NCI-H2029 treated with DMSO at 0.1 percent for 48 hours (cell line): ENCODE data around the gene CHKB.
"Not testable (repeated sequence)": the region's sequence is repeated elsewhere in the genome, so short reads cannot be mapped to it uniquely, and the experiment has no call there.

Experiments
- DNase-seq: peaks from one replicate; lab custom pipeline; 2025; lab: John Stamatoyannopoulos, UW

The CHKB gene

DNA sequence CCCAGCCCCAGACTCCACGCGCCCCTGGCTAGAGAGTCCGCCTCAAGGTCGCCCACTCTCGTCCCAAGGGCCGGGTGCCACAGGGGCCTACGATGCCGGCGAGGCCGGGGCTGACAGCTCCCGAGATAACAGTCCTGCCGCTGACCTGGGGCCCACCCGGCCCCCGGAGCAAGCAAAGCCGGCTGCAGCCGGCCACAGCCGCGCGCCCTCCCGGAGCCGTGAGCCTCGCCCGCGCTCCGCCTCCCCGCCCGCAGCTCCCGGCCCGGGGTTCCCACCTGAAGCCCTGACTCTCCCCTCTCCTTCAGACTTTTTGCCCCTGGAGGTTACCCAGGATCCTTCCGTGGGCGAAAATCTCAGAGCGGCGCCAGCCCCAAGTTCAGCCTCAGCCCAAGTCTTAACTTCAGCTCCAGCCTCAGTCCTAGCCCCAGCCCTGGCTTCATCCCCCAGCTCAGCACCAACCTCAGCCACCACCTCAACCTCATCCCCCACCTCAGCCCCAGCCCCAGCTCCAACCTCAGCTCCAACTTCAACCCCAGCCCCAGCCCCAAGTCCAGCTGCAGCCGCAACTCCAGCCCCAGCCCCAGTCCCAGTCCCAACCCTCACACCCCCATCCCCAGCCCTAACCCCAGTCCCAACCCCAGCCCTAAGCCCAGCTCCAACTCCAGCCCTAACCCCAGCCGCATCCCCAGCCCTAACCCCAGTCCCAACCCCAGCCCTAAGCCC, 35.2 kb downstream of the CHKB start:
- no peak for DNase-seq

DNA sequence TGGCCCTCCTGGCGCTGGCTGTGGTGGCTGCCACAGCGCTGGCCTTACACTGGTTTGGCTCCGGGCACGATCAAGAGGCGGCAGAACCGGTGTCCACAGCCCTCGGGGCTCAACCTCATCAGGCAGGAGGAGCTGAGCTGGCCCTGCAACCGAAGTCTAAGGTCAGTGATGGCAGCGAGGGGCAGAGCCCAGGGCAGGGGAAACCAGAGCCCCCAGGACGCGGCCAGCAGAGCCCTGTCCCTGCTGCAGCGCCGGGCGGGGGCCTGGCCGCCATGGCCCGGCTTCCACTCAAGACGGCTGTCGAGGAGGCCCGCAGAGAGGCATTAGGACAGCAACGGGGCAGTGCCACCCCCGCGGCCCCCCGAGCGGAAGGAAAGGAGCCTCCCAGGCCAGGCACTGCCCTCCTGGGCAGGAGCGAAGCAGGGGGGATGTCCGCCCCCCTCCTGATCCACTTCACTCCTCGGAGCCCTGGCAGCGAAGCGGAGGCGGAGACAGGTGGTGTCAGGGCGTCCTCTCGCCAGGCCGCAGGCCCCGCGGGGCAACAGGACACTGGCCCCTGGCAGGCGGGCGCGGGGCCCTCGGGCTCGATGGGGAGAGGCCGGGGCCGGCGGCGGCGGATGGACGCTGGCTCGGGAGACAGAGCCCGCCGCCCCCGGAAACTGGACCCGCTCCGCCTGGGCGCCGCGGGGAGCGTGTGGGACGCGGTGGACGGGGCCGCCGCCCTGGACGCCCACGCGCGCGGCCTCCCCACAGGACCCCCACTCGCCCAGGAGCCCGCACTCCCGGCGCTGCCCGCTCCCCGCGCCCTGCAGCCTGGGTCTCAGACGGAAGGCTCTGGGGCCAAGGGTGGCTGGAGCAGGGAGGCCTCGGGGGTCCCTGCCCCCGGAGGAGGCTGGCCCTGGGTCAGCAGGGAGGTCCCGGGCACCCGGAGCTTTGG, 36.1 kb downstream of the CHKB start:
- DNase-seq: no peak

DNA sequence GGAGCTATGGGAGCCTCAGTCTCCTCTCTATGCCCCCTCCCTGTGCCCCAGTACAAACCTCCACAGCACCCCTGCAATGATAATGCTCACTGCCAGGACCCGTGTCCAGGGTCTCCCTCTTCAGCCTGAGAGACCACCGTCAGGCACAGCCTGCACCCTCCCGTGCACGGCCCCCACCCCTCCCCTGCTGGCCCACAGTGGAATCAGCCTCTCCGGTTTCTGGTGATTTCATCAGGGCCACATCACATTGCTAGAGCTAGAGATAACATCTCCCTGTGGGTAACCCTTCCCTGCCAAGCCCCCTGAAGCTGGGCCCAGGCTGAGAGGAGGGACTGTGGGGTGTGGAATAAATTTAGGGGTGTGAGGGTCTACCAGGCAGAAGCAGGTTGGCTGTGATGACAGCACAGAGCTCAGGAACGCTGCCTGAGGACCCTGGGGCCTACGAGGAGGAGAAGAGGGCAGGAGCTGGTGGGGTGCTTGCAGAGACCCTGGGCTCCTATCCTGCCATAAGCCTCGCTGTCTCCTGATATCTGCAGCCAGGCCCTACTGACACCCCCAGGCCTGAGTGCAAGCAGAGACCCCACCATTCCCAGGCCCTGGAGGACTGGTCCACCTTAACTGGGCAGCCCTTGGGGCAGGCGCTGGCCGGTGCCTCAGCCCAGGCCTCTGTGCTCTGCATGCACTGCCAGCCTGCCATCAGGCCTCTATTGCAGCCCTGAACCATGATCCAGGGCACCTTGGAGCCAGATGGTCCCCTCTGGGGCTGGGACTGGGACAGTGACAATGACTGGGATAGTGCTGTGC, 36.9 kb downstream of the CHKB start, which contains the start of gene KLHDC7B:
Gene KLHDC7B, plus strand, starts transcription at position 378 of the 804 bp plus-strand sequence. Its CDS starts 345 bp downstream, at position 723.
- DNase-seq: no peak

- DNase-seq: no peak
These were observed 37.8 kb downstream of the CHKB start for GRCh38 chr22:50544746-50545253.

- no peak for DNase-seq
These were observed 38.4 kb downstream of the CHKB start for GRCh38 chr22:50544078-50544745.

DNA sequence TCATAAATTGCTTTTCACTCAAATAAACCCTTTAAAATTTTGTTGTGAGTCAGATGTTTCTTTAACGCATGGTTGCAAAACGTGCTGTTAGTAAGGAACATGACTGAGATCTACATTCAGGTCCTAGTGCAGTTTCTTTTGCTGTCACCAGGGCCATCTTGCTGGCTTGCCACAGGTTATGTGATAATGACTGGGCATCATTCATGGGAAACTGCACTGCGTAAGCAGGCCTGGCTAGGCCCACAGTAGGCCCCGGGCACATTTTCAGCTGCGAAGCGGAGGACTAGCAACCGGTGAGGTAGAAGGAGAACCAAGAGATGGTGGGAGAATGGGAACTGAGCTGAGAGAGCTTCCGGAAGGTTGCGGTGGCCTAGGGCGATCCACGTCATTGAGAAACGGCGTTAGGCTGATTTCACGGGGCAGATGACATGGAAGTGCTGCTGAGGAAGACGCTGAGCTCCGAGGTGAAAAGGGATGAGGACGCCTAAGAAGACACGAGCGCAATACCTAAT, 40.2 kb downstream of the CHKB start:
- DNase-seq: no peak

- DNase-seq: not testable (repeated sequence)
These were observed 41.0 kb downstream of the CHKB start for GRCh38 chr22:50541667-50542026.

DNA sequence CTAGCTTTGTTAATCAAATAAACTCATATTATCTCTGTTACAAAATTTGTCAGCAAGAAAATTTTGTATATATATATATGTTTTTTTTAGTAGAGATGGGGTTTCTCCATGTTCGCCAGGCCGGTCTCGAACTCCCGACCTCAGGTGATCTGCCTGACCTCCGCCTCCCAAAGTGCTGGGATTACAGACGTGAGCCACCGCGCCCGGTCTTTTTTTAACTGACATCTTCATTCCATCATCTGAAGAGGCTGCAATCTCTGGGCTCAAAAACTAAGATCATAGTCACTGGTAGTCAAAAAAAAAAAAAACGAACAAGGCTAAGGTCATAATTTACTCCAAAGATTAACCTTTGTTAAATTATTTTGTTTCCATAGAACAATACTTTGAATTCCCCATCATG, 42.3 kb downstream of the CHKB start:
- DNase-seq: no peak

GRCh38 chr22:50537765-50538164, 44.9 kb downstream of the CHKB start:
- DNase-seq: no peak

GRCh38 chr22:50536226-50536625, 46.4 kb downstream of the CHKB start:
- no peak for DNase-seq

DNA sequence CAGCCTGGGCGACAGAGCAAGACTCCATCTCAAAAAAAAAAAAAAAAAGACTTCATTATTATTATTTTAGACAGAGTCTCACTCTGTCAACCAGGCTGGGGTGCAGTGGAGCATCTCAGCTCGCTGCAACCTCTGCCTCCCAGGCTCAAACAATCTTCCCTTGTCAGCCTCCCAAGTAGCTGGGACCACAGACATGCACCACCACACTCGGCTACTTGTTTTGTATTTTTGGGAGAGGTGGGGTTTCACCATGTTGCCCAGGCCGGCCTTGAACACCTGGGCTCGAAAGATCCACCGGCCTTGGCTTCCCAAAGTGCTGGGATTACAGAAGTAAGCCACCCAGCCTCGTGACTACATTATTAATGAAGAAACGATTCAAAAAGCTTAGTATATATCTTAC, 47.5 kb downstream of the CHKB start:
- no peak for DNase-seq

DNA sequence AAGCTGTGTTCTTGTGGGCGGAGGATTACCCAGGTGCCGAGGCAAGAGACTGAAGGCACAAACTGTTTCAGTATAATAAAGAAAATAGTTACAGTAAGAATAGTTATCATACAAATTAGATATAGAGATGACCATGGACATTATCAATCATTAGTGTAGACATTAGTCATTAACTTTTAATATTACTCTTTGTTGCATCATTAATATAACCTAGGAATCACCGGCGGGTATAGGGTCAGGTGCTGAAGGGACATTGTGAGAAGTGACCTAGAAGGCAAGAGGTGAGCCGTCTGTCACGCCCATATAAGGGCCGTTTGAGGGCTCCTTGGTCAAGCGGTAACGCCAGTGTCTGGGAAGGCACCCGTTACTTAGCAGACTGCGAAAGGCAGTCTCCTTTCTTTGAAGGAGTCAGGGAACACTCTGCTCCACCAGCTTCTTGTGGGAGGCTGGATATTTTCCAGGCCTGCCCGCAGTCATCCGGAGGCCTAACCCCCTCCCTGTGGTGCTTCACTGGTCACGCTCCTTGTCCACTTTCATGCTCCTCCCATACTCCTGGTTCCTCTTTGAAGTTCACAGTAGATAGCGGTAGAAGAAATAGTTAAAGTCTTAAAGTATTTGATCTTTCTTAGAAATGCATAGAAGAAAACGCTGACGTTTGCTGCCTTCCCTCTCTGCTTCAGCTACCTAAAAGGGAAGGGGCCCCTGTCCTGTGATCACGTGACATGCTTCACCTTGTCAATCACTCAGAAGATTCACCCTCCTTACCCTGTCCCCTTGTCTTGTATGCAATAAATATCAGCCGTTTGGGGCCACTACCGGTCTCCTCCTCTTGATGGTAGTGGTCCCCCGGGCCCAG, 48.6 kb downstream of the CHKB start:
- DNase-seq: not testable (repeated sequence)

- DNase-seq: no peak
These were observed 49.5 kb downstream of the CHKB start for GRCh38 chr22:50532824-50533796.

DNA sequence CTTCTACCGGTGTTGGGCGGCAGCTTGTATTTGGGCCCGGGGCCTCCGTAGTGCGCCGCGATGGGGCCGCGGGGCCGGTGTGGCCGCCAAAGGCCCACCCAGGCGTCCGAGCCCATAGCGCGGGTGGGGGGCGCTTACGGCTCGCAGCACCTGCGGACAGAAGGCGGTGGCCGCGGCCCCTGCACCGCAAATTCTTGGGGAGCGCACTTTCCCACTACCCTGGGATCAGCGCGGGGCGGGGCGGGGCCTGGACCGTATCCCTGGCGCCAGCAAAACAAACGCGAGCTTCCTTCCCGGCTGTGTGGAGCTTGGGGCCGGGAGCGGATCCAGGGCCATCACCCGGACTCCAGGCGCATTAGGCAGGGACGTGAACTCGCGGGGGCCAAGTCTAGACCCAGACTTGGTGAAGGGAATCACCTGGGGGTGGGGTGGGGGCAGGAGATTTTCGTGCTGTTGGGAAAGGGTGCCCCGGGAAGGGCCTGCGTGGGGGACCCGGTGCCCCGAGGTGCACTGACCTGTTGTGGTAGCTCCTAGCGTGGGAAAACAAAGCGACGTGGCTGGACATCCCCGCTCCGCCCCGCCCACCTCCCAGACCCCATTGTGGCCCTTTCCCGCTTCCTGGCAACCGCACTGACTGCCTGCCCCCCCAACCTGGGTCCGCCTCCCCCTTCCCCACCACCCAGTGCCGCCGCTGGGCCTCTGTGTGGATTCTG, 50.5 kb downstream of the CHKB start:
- DNase-seq: no peak

- no peak for DNase-seq
These were observed 51.1 kb downstream of the CHKB start for GRCh38 chr22:50531546-50531961.

DNA sequence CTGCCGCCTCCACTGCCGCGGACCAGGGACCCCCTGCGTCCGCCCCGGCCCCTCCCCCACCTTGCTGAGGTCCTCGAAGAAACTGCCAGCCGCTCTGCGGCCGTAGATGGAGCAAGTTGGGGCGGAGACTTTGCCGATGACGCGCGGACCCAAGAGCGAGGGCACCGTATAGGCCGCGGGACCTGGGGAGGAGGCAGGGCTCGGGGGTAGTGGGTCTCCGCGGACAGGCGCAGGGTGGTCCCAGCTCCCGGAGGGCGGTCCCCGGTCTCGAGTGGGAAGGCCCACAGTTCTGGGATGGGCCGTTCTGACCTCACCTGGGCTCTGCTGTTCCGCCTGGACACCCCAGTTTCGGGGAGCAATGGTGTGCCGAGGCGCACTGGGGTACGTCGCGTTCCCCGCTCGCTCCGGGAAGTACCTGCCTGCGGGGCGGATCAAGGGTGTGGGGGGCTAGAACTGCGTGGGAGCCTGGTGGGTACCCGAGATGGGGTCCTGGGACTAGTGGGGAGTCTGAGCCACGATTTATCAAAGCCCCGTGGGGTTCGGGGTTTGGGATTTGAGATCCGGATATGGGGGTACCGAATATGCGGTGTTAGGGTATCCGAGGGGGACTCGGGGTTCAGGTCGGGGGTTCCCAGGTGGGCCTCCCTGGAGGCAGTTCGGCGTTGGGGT, 51.6 kb downstream of the CHKB start:
- DNase-seq: no peak

DNA sequence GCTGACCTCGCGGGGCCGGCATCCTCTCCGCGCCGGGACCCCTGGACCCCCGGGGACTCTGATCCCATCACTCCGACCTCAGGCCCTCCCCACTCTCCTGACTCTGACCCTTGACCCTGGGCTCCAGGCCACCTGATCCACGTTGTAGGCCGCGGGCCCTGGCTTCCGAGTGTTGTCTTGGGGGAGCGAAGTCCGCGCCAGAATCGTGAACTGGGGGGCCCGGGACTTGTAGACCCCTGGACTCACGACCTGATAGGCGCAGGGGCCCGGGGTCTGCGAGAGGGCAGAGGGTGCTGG, 52.1 kb downstream of the CHKB start:
- DNase-seq: no peak
